Gastrocnemius medialis (tissue), 4 donors: ENCODE measurements around the gene UBL7.

ENCODE experiments used
- POLR2A ChIP-seq, 2 donors: fragments of 450-650 bp; IDR thresholded peaks; one replicate each; pipeline ENCODE4 v1.6.1; 2017; ENCODE audit warnings: antibody characterized with exemption in 2 of 2, mild to moderate bottlenecking in 2 of 2, moderate library complexity in 2 of 2
- TF ChIP-seq, protein P1 (sequence below), 5 experiments: fragments of 450-650 bp in 3 of 5; fragments of 200-600 bp in 2 of 5; sonication (generic) in 2 of 5; IDR thresholded peaks in 4 of 5; conservative IDR thresholded peaks in 1 of 5; 1 replicate in 4 of 5; 2 replicates in 1 of 5; pipeline ENCODE4 v1.5.1; 2016 to 2019; ENCODE audit warnings: antibody characterized with exemption in 5 of 5, mild to moderate bottlenecking in 3 of 5, moderate library complexity in 3 of 5

DNA sequence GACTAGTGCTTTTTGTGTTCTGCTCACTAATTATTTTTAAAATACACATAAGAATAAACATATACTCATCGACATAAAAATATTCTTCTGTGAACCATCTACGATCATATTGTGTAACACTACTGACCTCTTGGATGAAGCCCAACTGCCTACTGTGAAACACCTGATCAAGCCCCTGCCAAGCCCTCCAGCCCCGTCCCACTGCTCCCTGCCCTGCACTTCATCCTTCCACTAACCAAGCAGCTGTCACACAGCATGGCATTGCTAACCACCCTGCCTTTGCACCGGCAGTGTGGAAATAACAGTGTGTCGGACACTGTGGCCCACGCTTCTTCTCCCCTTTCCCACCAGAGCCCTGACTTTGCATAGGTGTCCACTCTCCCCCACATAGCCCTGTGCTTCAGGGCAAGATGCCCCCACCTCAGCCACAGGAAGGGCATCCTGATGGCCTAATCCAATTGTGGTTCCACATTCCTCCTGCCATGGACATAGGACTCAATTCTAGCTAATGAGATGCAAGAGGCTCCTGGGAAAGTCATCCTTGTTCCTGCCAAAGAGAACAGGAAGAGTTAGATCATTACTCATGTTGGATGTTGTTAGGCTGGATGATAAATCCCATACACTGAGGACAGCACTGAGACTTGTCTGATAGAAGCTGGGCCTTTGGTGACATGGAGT is 45.0 kb upstream of the UBL7 start:
- TF ChIP-seq, protein P1, sequence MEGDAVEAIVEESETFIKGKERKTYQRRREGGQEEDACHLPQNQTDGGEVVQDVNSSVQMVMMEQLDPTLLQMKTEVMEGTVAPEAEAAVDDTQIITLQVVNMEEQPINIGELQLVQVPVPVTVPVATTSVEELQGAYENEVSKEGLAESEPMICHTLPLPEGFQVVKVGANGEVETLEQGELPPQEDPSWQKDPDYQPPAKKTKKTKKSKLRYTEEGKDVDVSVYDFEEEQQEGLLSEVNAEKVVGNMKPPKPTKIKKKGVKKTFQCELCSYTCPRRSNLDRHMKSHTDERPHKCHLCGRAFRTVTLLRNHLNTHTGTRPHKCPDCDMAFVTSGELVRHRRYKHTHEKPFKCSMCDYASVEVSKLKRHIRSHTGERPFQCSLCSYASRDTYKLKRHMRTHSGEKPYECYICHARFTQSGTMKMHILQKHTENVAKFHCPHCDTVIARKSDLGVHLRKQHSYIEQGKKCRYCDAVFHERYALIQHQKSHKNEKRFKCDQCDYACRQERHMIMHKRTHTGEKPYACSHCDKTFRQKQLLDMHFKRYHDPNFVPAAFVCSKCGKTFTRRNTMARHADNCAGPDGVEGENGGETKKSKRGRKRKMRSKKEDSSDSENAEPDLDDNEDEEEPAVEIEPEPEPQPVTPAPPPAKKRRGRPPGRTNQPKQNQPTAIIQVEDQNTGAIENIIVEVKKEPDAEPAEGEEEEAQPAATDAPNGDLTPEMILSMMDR (IDR thresholded peaks at IDR 0.05 in 4 of 5, conservative IDR thresholded peaks at IDR 0.05 in 1 of 5), result no peak
- TF ChIP-seq POLR2A (IDR thresholded peaks at IDR 0.05), result no peak
